Pancreas (tissue), 10 donors: Measurements from ENCODE around the gene ZW10. TPM values are rescaled to one million over a fixed set of nuclear protein-coding genes. Genes with fewer than 3 reads are reported as not detected.

Experiments
- ATAC-seq, 4 donors: fragments of 200-7000 bp; cut with Tn5 transposase; one replicate each; pipeline versions ENCODE4 v1.8.0 to v1.9.1; 2020; ENCODE audit warnings: mild to moderate bottlenecking in 4 of 4, moderate library complexity in 4 of 4
- DNase-seq, 6 donors: peaks; one replicate each; pipeline ENCODE4 v3.0.0-alpha.2; 2020
- FAIRE-seq: peaks from 2 replicates; lab custom pipeline; 2012; peaks lifted over from hg19 to GRCh38; lab: Jason Lieb, UNC
- H3K27ac ChIP-seq, 4 donors: fragments of 200-600 bp; sonication (generic); 1 replicate in 3 of 4; 2 replicates in 1 of 4; pipeline versions ENCODE4 v1.5.0 to v1.8.0; 2020
- H3K27me3 ChIP-seq, 4 donors: fragments of 200-600 bp; one replicate each; pipeline ENCODE4 v1.8.0; 2021
- H3K36me3 ChIP-seq, 3 donors: fragments of 200-600 bp; sonication (generic) in 1 of 3; one replicate each; pipeline versions ENCODE4 v1.5.0 to v1.8.0; 2020 to 2021
- H3K4me1 ChIP-seq, 3 donors: fragments of 200-600 bp; one replicate each; pipeline ENCODE4 v1.8.0; 2021
- H3K4me3 ChIP-seq, 4 donors: fragments of 200-600 bp; sonication (generic) in 2 of 4; one replicate each; pipeline versions ENCODE4 v1.5.0 to v1.8.0; 2020 to 2021
- H3K9me3 ChIP-seq, 4 donors: fragments of 200-600 bp; one replicate each; pipeline ENCODE4 v1.8.0; 2021
- WGBS, 2 donors: extraction: QIAGEN DNeasy Blood & Tissue Kit; methylation state at CpG; one replicate each; pipeline ENCODE4 v1.1.7; 2013; 5-methylcytosine and 5-hydroxymethylcytosine counted together
- intact Hi-C, 3 donors: fragments of 100-400 bp; cut with DNase I; formaldehyde crosslinking; loops; one replicate each; pipeline versions ENCODE4 v1.11.1 to v1.14.2; 2022
- polyA plus RNA-seq, 2 donors: library from polyadenylated mRNA; stranded (reverse); fragments of 200-250 nt; gene quantifications; one replicate each; pipeline ENCODE4 v1.2.3, GENCODE V29; 2013
- total RNA-seq, 6 donors: library from RNA; stranded (reverse); fragmentation: NEBNext Ultra II Directional in 4 of 6; extraction: Animal tissue kit (Norgen Biotek cat#: 25700) in 4 of 6; gene quantifications; one replicate each; pipeline versions ENCODE4 v1.2.1 to v1.2.4, GENCODE V29; 2021 to 2023
- TF ChIP-seq, protein P1 (sequence below), 4 donors: fragments of 200-600 bp; sonication (generic) in 3 of 4; IDR thresholded peaks; one replicate each; pipeline versions ENCODE4 v1.5.0 to v1.8.0; 2021; ENCODE audit warnings: antibody characterized with exemption in 4 of 4
- donor health status: healthy with polysubstance abuse.
- donor health status: DM: no; HTN: no; CAD: no; lungs with moderate emphysema.
- donor health status: DM: no; HTN: no; CAD: no.
- donor health status: control.
- donor health status: control.
- donor health status: Bipolar disorder and iron deficiency.
- donor health status: DM: yes; HTN: yes; CAD: no.
- donor health status: DM: no; HTN: no; CAD: no.
- donor health status: DM: no; HTN: no; CAD: no.
- donor health status: DM: yes; HTN: yes; CAD: no.

ZW10 gene
- total and polyA plus RNA-seq, 8 donors: 2.8 to 8.2 (median 6.7) TPM

DNA sequence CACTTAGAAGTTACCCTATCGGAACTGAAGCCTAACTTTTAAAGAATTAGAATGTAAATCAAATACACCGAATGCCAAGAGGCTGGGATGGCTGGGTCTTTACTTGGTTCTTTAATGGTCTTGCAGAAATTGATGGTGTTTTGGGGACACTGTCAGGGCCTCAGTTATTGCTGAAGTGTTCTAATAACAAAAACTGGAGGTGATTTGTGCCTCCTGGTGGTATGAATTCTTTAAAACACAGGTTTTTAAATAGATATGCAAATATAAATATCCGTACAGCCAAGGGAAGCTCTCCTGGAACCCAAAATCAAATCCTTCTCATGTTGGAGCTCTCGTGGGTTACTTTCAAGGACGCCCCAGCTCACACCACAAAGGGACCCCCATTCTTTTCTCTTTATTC lies 48.1 kb downstream of the ZW10 start:
- intact Hi-C loops: no loop called here
- Histone ChIP-seq H3K36me3 (no peaks in the 10 kb centered on the region), H3K4me3 (no peak overlapping the region), H3K9me3 (no peaks in the 10 kb centered on the region), H3K27ac (no peak overlapping the region), H3K27me3 (no peaks in the 10 kb centered on the region), H3K4me1 (no peaks in the 10 kb centered on the region)
- ATAC-seq (no peak), DNase-seq (no peak), FAIRE-seq (no peak)
- 91 to 96% methylated on average over 5 of the region's 5 CpGs for WGBS, 2 donors
- TF ChIP-seq, protein P1, sequence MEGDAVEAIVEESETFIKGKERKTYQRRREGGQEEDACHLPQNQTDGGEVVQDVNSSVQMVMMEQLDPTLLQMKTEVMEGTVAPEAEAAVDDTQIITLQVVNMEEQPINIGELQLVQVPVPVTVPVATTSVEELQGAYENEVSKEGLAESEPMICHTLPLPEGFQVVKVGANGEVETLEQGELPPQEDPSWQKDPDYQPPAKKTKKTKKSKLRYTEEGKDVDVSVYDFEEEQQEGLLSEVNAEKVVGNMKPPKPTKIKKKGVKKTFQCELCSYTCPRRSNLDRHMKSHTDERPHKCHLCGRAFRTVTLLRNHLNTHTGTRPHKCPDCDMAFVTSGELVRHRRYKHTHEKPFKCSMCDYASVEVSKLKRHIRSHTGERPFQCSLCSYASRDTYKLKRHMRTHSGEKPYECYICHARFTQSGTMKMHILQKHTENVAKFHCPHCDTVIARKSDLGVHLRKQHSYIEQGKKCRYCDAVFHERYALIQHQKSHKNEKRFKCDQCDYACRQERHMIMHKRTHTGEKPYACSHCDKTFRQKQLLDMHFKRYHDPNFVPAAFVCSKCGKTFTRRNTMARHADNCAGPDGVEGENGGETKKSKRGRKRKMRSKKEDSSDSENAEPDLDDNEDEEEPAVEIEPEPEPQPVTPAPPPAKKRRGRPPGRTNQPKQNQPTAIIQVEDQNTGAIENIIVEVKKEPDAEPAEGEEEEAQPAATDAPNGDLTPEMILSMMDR (IDR thresholded peaks at IDR 0.05): no peak

DNA sequence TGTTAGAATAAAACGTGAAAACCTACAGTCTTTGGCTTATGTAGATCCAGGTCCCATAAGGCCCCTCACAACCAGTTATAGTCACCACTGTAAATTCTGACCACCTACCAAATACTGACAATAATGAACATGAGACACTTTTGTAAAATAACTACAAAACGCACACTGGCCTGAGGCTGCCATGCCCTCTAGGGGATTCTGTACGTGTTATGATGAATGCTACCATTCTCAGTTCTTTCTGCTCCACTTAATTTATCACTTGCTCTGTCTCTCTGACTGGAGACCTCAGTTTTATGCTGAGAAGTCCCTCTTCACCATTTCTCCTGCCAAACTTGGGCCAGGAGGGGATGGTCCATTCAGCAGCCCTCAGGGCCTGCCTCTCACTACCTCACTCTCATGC lies 48.7 kb downstream of the ZW10 start:
- ATAC-seq (no peak), DNase-seq (no peak), FAIRE-seq (no peak)
- Histone ChIP-seq H3K27me3 (no peaks in the 10 kb centered on the region), H3K4me3 (no peak overlapping the region), H3K36me3 (no peaks in the 10 kb centered on the region), H3K9me3 (no peaks in the 10 kb centered on the region), H3K27ac (no peak overlapping the region), H3K4me1 (no peaks in the 10 kb centered on the region)
- intact Hi-C loops: no loop called here
- WGBS, 2 donors: 89 to 92% methylated on average over 3 of the region's 3 CpGs
- TF ChIP-seq, protein P1 (IDR thresholded peaks at IDR 0.05): no peak

DNA sequence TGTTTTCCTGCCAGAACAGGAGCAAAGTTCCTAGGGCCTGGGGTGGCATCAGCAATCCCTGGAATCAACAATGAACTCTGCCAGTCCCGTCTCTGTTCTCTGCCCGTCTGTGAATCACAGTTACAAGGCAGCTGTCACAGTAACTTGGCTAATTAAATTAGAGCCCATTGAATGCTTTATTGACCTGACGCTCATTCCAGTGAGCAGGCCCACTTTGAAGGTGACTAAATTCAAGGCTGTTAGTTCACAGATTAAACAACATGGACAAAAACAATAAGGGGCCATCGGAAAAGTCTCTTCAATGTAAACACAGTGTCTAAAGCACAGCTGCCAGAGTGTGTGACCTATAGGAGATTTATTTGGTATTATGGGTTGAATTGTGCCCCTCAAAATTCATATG lies 49.7 kb downstream of the ZW10 start:
- ATAC-seq (no peak), FAIRE-seq (no peak), DNase-seq (no peak)
- Histone ChIP-seq H3K27ac (no peak overlapping the region), H3K27me3 (no peaks in the 10 kb centered on the region), H3K4me3 (no peak overlapping the region), H3K9me3 (no peaks in the 10 kb centered on the region), H3K36me3 (no peaks in the 10 kb centered on the region), H3K4me1 (no peaks in the 10 kb centered on the region)
- intact Hi-C loops: no loop called here
- TF ChIP-seq, protein P1 (IDR thresholded peaks at IDR 0.05): no peak
- 88 to 91% methylated on average over 4 of the region's 4 CpGs for WGBS, 2 donors

DNA sequence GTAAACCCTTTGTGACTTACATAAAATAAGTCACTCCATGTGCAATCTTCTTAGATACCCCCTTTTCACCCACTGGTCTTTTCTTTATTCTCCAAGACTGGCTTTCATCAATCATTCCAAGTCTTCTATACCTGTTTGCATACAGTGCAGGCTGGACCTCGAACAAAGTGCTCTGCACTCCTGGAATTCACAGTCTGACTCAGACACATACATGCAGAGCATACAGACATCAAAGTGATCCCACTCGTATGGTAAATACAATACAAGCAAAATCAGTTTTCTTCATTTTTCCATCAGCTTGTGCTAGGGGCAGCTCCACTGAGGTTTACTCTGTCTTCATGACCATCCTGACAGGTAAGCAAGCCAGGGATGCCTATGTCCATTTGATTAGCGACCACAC lies 50.6 kb downstream of the ZW10 start:
- H3K9me3 ChIP-seq: no peaks in the 10 kb centered on the region
- intact Hi-C loops: no loop called here
- H3K27me3 ChIP-seq: no peaks in the 10 kb centered on the region
- 79 to 87% methylated on average over 3 of the region's 3 CpGs for WGBS, 2 donors
- H3K36me3 ChIP-seq: no peaks in the 10 kb centered on the region
- DNase-seq (no peak), ATAC-seq (no peak), FAIRE-seq (no peak)
- TF ChIP-seq, protein P1 (IDR thresholded peaks at IDR 0.05): no peak
- H3K4me3 ChIP-seq: no peak overlapping the region
- H3K27ac ChIP-seq: no peak overlapping the region
- H3K4me1 ChIP-seq: no peaks in the 10 kb centered on the region

DNA sequence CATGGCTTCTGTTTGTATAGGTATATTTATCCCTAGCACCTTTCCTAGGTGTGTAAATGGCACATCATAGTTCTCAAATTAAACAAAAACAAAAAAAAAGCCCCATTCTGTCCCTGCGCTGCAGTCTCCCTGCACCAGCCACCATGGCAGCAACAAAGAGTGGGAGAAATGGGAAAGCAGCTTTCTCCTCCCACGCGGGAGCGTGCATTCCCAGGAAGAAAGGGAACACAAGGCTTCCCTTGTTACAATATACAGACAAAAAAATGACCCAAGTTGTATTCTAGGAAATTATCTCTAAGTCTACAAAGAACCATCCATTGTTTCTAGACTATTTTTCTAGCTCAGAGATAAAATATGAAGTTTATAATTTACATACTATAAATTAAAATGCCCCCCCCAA lies 51.3 kb downstream of the ZW10 start:
- no peaks in the 10 kb centered on the region for H3K4me1 ChIP-seq
- FAIRE-seq: no peak
- no peak for DNase-seq
- no peaks in the 10 kb centered on the region for H3K9me3 ChIP-seq
- no peaks in the 10 kb centered on the region for H3K36me3 ChIP-seq
- H3K27ac ChIP-seq: no peak overlapping the region
- TF ChIP-seq, protein P1 (IDR thresholded peaks at IDR 0.05): no peak
- H3K4me3 ChIP-seq: no peak overlapping the region
- intact Hi-C loops: no loop called here
- ATAC-seq: no peak
- WGBS, 2 donors: 84 to 86% methylated on average over 4 of the region's 4 CpGs
- H3K27me3 ChIP-seq: no peaks in the 10 kb centered on the region
